Neuronal stem cell (in vitro differentiated cells): Measurements from ENCODE around the gene TMEM97.
A peak's percentile ranks its signal among the peaks of the same experiment; 100 is the strongest.

Experiments used
- DNase-seq: peaks from one replicate; pipeline ENCODE4 v3.0.0-alpha.2; 2013; ENCODE audit warnings: low spot score
- H2AFZ ChIP-seq: one replicate; pipeline ENCODE4 v1.6.1; 2013; ENCODE audit warnings: mild to moderate bottlenecking, low read length, inconsistent platforms
- H2AK5ac ChIP-seq: 2 replicates; pipeline ENCODE4 v1.6.1; 2013; ENCODE audit warnings: low read depth, mild to moderate bottlenecking, inconsistent platforms, low read length, moderate library complexity, mixed read lengths
- H2BK120ac ChIP-seq: 2 replicates; pipeline ENCODE4 v1.6.1; 2013; ENCODE audit warnings: low read depth, mild to moderate bottlenecking, inconsistent platforms, low read length, moderate library complexity, mixed read lengths
- H2BK12ac ChIP-seq: one replicate; pipeline ENCODE4 v1.6.1; 2013; ENCODE audit warnings: low read length, inconsistent platforms
- H2BK15ac ChIP-seq: 2 replicates; pipeline ENCODE4 v1.6.1; 2013; ENCODE audit warnings: mild to moderate bottlenecking, low read length, inconsistent platforms, mixed read lengths
- H2BK5ac ChIP-seq: one replicate; pipeline ENCODE4 v1.6.1; 2013; ENCODE audit warnings: inconsistent platforms, mild to moderate bottlenecking, low read length, moderate library complexity
- H3K14ac ChIP-seq: one replicate; pipeline ENCODE4 v1.6.1; 2013; ENCODE audit warnings: low read length, inconsistent platforms
- H3K18ac ChIP-seq: 2 replicates; pipeline ENCODE4 v1.6.1; 2013; ENCODE audit warnings: low read length, inconsistent platforms
- H3K23ac ChIP-seq: 2 replicates; pipeline ENCODE4 v1.6.1; 2013; ENCODE audit warnings: low read depth, mild to moderate bottlenecking, mixed read lengths, low read length, inconsistent platforms; ENCODE audit not compliant: poor library complexity
- H3K27ac ChIP-seq: replicated peaks from 3 replicates; pipeline ENCODE4 v1.5.1; 2013; ENCODE audit warnings: low read length, inconsistent platforms
- H3K27me3 ChIP-seq, 3 experiments: 2 replicates each; pipeline ENCODE4 v1.6.1; 2013; ENCODE audit warnings: low read length in 3 of 3, mild to moderate bottlenecking in 2 of 3, inconsistent platforms in 1 of 3, low read depth in 1 of 3, mixed read lengths in 1 of 3, moderate library complexity in 1 of 3; ENCODE audit not compliant: control insufficient read depth in 3 of 3, insufficient read depth in 3 of 3
- H3K36me3 ChIP-seq, 2 donors: replicated peaks in 1 of 2; 2 replicates each; pipeline ENCODE4 v1.6.1; 2013; ENCODE audit warnings: low read length in 2 of 2; ENCODE audit not compliant: control insufficient read depth in 2 of 2, insufficient read depth in 2 of 2
- H3K4ac ChIP-seq: 2 replicates; pipeline ENCODE4 v1.6.1; 2013; ENCODE audit warnings: inconsistent platforms, mild to moderate bottlenecking, low read length, moderate library complexity
- H3K4me1 ChIP-seq, 2 donors: 1 replicate in 1 of 2; 2 replicates in 1 of 2; pipeline ENCODE4 v1.6.1; 2013; ENCODE audit warnings: low read length in 2 of 2, low read depth in 1 of 2; ENCODE audit not compliant: control insufficient read depth in 2 of 2, insufficient read depth in 1 of 2
- H3K4me2 ChIP-seq: one replicate; pipeline ENCODE4 v1.6.1; 2013; ENCODE audit warnings: mild to moderate bottlenecking, low read length, inconsistent platforms; ENCODE audit not compliant: insufficient read depth, poor library complexity, severe bottlenecking
- H3K4me3 ChIP-seq, 2 donors: 2 replicates each; pipeline ENCODE4 v1.5.1; 2013; ENCODE audit warnings: low read length in 2 of 2, mild to moderate bottlenecking in 2 of 2, inconsistent platforms in 1 of 2, moderate library complexity in 1 of 2
- H3K79me1 ChIP-seq: one replicate; pipeline ENCODE4 v1.6.1; 2013; ENCODE audit warnings: low read depth, mild to moderate bottlenecking, inconsistent platforms, low read length, moderate library complexity
- H3K9ac ChIP-seq: one replicate; pipeline ENCODE4 v1.6.1; 2013; ENCODE audit warnings: mild to moderate bottlenecking, low read depth, low read length, inconsistent platforms; ENCODE audit not compliant: poor library complexity
- H3K9me3 ChIP-seq, 2 donors: replicated peaks in 1 of 2; 2 replicates each; pipeline versions ENCODE3 to v1.6.1; 2013; ENCODE audit warnings: low read length in 2 of 2, mild to moderate bottlenecking in 2 of 2, inconsistent platforms in 1 of 2, low read depth in 1 of 2, mixed read lengths in 1 of 2, moderate library complexity in 1 of 2; ENCODE audit not compliant: control insufficient read depth in 2 of 2, insufficient read depth in 1 of 2
- H4K8ac ChIP-seq: one replicate; pipeline ENCODE4 v1.6.1; 2013; ENCODE audit warnings: low read depth, mild to moderate bottlenecking, inconsistent platforms, low read length, moderate library complexity
- H4K91ac ChIP-seq: one replicate; pipeline ENCODE4 v1.6.1; 2013; ENCODE audit warnings: low read length, low read depth, mild to moderate bottlenecking, inconsistent platforms; ENCODE audit not compliant: poor library complexity
- WGBS, 2 donors: extraction: QIAGEN DNeasy Blood & Tissue Kit; methylation state at CpG; one replicate each; pipeline ENCODE4 v1.1.7; 2013; ENCODE audit warnings: missing lambda C conversion rate in 2 of 2, mixed read lengths in 1 of 2; ENCODE audit not compliant: insufficient read length in 2 of 2, insufficient replicate concordance in 1 of 2; ENCODE audit errors: extremely low coverage in 2 of 2; 5-methylcytosine and 5-hydroxymethylcytosine counted together

TMEM97 gene

GRCh38 chr17:28346746-28347246 is 27.8 kb downstream of the TMEM97 start:
- no peak overlapping the region for H2BK12ac ChIP-seq
- H3K79me1 ChIP-seq: no peaks in the 10 kb centered on the region
- no peak overlapping the region for H2BK5ac ChIP-seq
- H3K14ac ChIP-seq: no peak overlapping the region
- H2BK15ac ChIP-seq: no peak overlapping the region
- H3K27ac ChIP-seq: no peak overlapping the region
- no peaks in the 10 kb centered on the region for H3K9me3 ChIP-seq
- DNase-seq: no peak
- no peak overlapping the region for H3K9ac ChIP-seq
- H3K4me3 ChIP-seq: no peak overlapping the region
- no peak overlapping the region for H2AFZ ChIP-seq
- peaks cover 0 to 6% of the 10 kb centered on the region in 2 donors for H3K4me1 ChIP-seq
- H4K8ac ChIP-seq: no peak overlapping the region
- no CpG with 5 or more reads among the region's 7 CpGs for WGBS, 2 donors
- H2BK120ac ChIP-seq: no peak overlapping the region
- no peak overlapping the region for H3K4ac ChIP-seq
- peaks cover 71 to 100% of the 10 kb centered on the region in 2 donors for H3K36me3 ChIP-seq
- no peak overlapping the region for H4K91ac ChIP-seq
- no peaks in the 10 kb centered on the region for H3K27me3 ChIP-seq
- no peak overlapping the region for H3K23ac ChIP-seq
- H3K18ac ChIP-seq: no peak overlapping the region
- H2AK5ac ChIP-seq: no peak overlapping the region
- no peak overlapping the region for H3K4me2 ChIP-seq

- Histone ChIP-seq H2AFZ (no peak overlapping the region), H3K36me3 (peaks cover 68 to 99% of the 10 kb centered on the region in 2 donors)
- no peak for DNase-seq
Observed at GRCh38 chr17:28347261-28347891, 28.4 kb downstream of the TMEM97 start.

GRCh38 chr17:28348979-28349378 is 30.0 kb downstream of the TMEM97 start:
- no peak overlapping the region for H3K14ac ChIP-seq
- H2BK15ac ChIP-seq: no peak overlapping the region
- H3K9ac ChIP-seq: no peak overlapping the region
- H2AK5ac ChIP-seq: no peak overlapping the region
- H3K36me3 ChIP-seq: peaks cover 66 to 97% of the 10 kb centered on the region in 2 donors
- no peaks in the 10 kb centered on the region for H3K9me3 ChIP-seq
- no CpG with 5 or more reads among the region's 3 CpGs for WGBS, 2 donors
- H3K4me2 ChIP-seq: no peak overlapping the region
- H2BK120ac ChIP-seq: no peak overlapping the region
- no peaks in the 10 kb centered on the region for H3K27me3 ChIP-seq
- no peak overlapping the region for H4K8ac ChIP-seq
- H3K4me3 ChIP-seq: no peak overlapping the region
- H2BK5ac ChIP-seq: no peak overlapping the region
- H3K4ac ChIP-seq: no peak overlapping the region
- no peak overlapping the region for H2BK12ac ChIP-seq
- H3K79me1 ChIP-seq: peaks cover 2% of the 10 kb centered on the region
- no peak overlapping the region for H4K91ac ChIP-seq
- no peak overlapping the region for H3K27ac ChIP-seq
- peaks cover 0 to 6% of the 10 kb centered on the region in 2 donors for H3K4me1 ChIP-seq
- no peak overlapping the region for H2AFZ ChIP-seq
- H3K18ac ChIP-seq: no peak overlapping the region
- DNase-seq: no peak
- no peak overlapping the region for H3K23ac ChIP-seq

More at GRCh38 chr17:28347261-28347891, 28.4 kb downstream of the TMEM97 start:
- H2BK12ac ChIP-seq: no peak overlapping the region
- H2BK5ac ChIP-seq: no peak overlapping the region
- no peaks in the 10 kb centered on the region for H3K27me3 ChIP-seq
- H3K4me1 ChIP-seq: peaks cover 0 to 6% of the 10 kb centered on the region in 2 donors
- H4K8ac ChIP-seq: no peak overlapping the region
- no peak overlapping the region for H4K91ac ChIP-seq
- H2AK5ac ChIP-seq: no peak overlapping the region
- H2BK15ac ChIP-seq: no peak overlapping the region
- H3K4ac ChIP-seq: no peak overlapping the region
- H3K4me3 ChIP-seq: no peak overlapping the region
- H3K14ac ChIP-seq: no peak overlapping the region
- H3K27ac ChIP-seq: peak overlapping the region; percentile 21
- no peak overlapping the region for H3K9ac ChIP-seq
- H3K79me1 ChIP-seq: no peaks in the 10 kb centered on the region
- no peaks in the 10 kb centered on the region for H3K9me3 ChIP-seq
- H3K18ac ChIP-seq: no peak overlapping the region
- no CpG with 5 or more reads among the region's 8 CpGs for WGBS, 2 donors
- no peak overlapping the region for H3K23ac ChIP-seq
- no peak overlapping the region for H3K4me2 ChIP-seq
- H2BK120ac ChIP-seq: no peak overlapping the region

GRCh38 chr17:28350271-28350670 is 31.3 kb downstream of the TMEM97 start:
- H3K4me2 ChIP-seq: no peak overlapping the region
- H2AFZ ChIP-seq: no peak overlapping the region
- H2AK5ac ChIP-seq: no peak overlapping the region
- H3K4ac ChIP-seq: no peak overlapping the region
- no peaks in the 10 kb centered on the region for H3K9me3 ChIP-seq
- no peak overlapping the region for H3K9ac ChIP-seq
- no peak overlapping the region for H4K8ac ChIP-seq
- no peak overlapping the region for H3K14ac ChIP-seq
- peaks cover 0 to 6% of the 10 kb centered on the region in 2 donors for H3K4me1 ChIP-seq
- no peak overlapping the region for H3K4me3 ChIP-seq
- no peak overlapping the region for H2BK5ac ChIP-seq
- no CpG with 5 or more reads among the region's 7 CpGs for WGBS, 2 donors
- H3K36me3 ChIP-seq: peaks cover 63 to 97% of the 10 kb centered on the region in 2 donors
- H3K79me1 ChIP-seq: peaks cover 2% of the 10 kb centered on the region
- H2BK120ac ChIP-seq: no peak overlapping the region
- H4K91ac ChIP-seq: no peak overlapping the region
- H2BK15ac ChIP-seq: no peak overlapping the region
- H3K18ac ChIP-seq: no peak overlapping the region
- H3K23ac ChIP-seq: no peak overlapping the region
- H3K27ac ChIP-seq: no peak overlapping the region
- no peak for DNase-seq
- H2BK12ac ChIP-seq: no peak overlapping the region
- H3K27me3 ChIP-seq: no peaks in the 10 kb centered on the region
